ENCODE measurements around the gene ABCG8. TPM values are rescaled to one million over a fixed set of nuclear protein-coding genes. Genes with fewer than 3 reads are reported as not detected.

Gene ABCG8
- total RNA-seq, 1 donor = not detected

DNA sequence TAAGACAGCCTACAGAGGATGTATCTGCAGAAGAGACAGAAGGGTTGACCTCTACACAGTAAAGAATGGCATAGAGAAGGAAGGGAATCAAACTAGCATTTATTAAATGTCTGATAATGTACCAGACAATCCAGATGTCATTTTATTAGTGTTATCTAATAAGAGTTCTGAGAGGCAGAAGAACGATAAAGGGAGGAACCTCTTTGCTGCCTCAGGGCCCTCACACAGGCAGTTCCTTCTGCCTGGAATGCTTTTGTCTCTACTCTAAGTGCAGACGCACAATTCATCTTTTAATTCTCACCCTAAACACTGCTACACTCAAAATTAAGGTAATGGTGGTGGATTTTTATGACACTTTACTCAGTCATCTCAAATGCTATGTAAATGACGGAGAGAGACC is 92.5 kb downstream of the ABCG8 start:
- TF ChIP-seq, protein P1, sequence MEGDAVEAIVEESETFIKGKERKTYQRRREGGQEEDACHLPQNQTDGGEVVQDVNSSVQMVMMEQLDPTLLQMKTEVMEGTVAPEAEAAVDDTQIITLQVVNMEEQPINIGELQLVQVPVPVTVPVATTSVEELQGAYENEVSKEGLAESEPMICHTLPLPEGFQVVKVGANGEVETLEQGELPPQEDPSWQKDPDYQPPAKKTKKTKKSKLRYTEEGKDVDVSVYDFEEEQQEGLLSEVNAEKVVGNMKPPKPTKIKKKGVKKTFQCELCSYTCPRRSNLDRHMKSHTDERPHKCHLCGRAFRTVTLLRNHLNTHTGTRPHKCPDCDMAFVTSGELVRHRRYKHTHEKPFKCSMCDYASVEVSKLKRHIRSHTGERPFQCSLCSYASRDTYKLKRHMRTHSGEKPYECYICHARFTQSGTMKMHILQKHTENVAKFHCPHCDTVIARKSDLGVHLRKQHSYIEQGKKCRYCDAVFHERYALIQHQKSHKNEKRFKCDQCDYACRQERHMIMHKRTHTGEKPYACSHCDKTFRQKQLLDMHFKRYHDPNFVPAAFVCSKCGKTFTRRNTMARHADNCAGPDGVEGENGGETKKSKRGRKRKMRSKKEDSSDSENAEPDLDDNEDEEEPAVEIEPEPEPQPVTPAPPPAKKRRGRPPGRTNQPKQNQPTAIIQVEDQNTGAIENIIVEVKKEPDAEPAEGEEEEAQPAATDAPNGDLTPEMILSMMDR (IDR thresholded peaks at IDR 0.05; ENCODE audit: insufficient read depth, low read depth, low read length) = no peak
- no peak overlapping the region for H3K4me3 ChIP-seq (ENCODE audit: low read depth, low read length)
- DNase-seq (ENCODE audit: low read depth) = no peak

Small RNA genes within 50 kb of the gene (small RNA-seq; reads per million reads assigned to genes)
- gene RN7SL455P (not detected), gene RNU6-1048P (not detected)

Other genes starting within 250 kb of the ABCG8 start
- 23.2 and 33.2 TPM in 2 replicates for gene THADA, start 242.9 kb upstream of the ABCG8 start, total RNA-seq
- 3.9 and 7.3 TPM in 2 replicates for gene PLEKHH2, start 201.7 kb upstream of the ABCG8 start, total RNA-seq
- gene C1GALT1C1L, start 162.5 kb upstream of the ABCG8 start, total RNA-seq = 0.86 and 1.3 TPM in 2 replicates
- 17.4 and 28.9 TPM in 2 replicates for gene DYNC2LI1, start 64.9 kb upstream of the ABCG8 start, total RNA-seq
- not detected in 2 replicates for gene ABCG5, start 132 bp upstream of the ABCG8 start, total RNA-seq
- gene LRPPRC, start 157.0 kb downstream of the ABCG8 start, total RNA-seq = 49.9 and 63.9 TPM in 2 replicates